GM12875 (cell line): ENCODE measurements around the gene PIEZO2.

Source experiments
- H3K4me3 ChIP-seq: one replicate; pipeline ENCODE4 v1.5.1; 2011; ENCODE audit warnings: low read depth, low read length, control low read depth
- TF ChIP-seq, protein P1 (sequence below): IDR thresholded peaks from 2 replicates; pipeline ENCODE4 v1.5.1; 2011; ENCODE audit warnings: low read depth, mild to moderate bottlenecking, control low read depth, inconsistent platforms, low read length, moderate library complexity, borderline replicate concordance; ENCODE audit not compliant: insufficient read depth

The PIEZO2 gene

GRCh38 chr18:11070593-11070992 lies 78.8 kb downstream of the PIEZO2 start:
- TF ChIP-seq, protein P1, sequence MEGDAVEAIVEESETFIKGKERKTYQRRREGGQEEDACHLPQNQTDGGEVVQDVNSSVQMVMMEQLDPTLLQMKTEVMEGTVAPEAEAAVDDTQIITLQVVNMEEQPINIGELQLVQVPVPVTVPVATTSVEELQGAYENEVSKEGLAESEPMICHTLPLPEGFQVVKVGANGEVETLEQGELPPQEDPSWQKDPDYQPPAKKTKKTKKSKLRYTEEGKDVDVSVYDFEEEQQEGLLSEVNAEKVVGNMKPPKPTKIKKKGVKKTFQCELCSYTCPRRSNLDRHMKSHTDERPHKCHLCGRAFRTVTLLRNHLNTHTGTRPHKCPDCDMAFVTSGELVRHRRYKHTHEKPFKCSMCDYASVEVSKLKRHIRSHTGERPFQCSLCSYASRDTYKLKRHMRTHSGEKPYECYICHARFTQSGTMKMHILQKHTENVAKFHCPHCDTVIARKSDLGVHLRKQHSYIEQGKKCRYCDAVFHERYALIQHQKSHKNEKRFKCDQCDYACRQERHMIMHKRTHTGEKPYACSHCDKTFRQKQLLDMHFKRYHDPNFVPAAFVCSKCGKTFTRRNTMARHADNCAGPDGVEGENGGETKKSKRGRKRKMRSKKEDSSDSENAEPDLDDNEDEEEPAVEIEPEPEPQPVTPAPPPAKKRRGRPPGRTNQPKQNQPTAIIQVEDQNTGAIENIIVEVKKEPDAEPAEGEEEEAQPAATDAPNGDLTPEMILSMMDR: no peak
- no peak overlapping the region for H3K4me3 ChIP-seq

DNA sequence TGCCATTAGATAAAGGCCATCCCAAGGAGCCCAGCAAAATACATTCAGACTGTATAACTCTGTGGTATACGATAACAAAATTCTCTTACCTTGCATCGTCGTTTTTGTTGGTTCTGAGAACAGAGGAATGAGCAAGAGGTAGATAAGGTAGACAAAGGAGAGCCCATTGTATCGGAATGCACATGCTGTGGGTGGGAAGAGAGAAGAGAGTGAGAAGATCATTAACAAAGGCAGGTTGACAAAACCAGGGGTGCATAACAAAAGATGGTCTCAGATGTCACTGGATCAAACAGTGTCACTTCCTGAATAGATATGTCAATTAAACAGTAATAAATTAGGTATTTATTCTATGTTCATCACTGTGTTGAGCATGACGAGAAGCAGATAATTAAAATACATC lies 83.3 kb downstream of the PIEZO2 start:
- TF ChIP-seq, protein P1: no peak
- no peak overlapping the region for H3K4me3 ChIP-seq

GRCh38 chr18:11064727-11065460 lies 84.5 kb downstream of the PIEZO2 start:
- no peak overlapping the region for H3K4me3 ChIP-seq
- TF ChIP-seq, protein P1: no peak

DNA sequence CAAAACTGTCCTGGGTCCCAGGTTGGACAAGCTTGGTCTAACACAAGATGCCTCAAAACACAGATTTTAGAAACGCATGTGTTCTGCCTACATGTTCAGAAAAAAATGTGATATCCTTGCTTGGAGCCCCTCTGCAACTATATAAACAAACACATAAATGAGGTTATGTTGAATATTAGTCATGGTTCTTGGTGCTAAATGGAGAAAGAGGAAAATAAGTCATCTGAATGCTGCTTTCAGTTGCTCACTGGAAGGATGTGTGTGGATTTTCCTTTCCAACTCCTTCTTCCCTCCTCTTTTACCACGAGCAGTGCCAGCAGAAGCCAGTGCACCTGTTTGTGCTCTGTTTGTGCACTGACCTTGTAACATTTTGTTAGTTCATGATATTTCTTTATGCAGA lies 85.3 kb downstream of the PIEZO2 start:
- TF ChIP-seq, protein P1: no peak
- H3K4me3 ChIP-seq: no peak overlapping the region

- TF ChIP-seq, protein P1: no peak
- H3K4me3 ChIP-seq: no peak overlapping the region
Measured at GRCh38 chr18:11055721-11056120, 93.6 kb downstream of the PIEZO2 start.

GRCh38 chr18:11054497-11054896 lies 94.9 kb downstream of the PIEZO2 start:
- H3K4me3 ChIP-seq: no peak overlapping the region
- TF ChIP-seq, protein P1: no peak

DNA sequence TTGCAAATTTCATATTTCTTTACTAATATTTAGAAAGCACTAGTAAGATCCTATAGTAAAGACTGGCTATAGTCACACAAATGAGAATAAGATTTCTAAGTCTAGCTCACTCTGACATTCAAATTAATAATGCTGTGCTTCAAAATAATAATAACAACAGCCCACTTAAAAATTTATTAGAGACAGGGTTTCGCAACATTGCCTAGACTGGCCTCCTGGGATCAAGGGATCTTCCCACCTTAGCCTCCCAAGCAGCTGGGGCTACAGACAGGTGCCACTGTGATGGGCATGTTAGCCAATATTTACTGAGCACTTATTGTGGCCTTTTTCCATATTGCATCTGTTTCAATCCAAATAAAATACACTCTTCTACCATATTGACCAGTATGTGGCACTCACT lies 96.1 kb downstream of the PIEZO2 start:
- TF ChIP-seq, protein P1: no peak
- no peak overlapping the region for H3K4me3 ChIP-seq
